ENCODE results near the gene NDRG3.

- TF ChIP-seq CTCF (IDR thresholded peaks at IDR 0.05; ENCODE audit: insufficient read depth, low read length) (no peak), POLR2AphosphoS5 (IDR thresholded peaks at IDR 0.05; ENCODE audit: low read depth) (no peak)
Measured at GRCh38 chr20:36670665-36671357, 75.1 kb downstream of the NDRG3 start.
